Measurements from ENCODE around the gene NINJ1.

DNA sequence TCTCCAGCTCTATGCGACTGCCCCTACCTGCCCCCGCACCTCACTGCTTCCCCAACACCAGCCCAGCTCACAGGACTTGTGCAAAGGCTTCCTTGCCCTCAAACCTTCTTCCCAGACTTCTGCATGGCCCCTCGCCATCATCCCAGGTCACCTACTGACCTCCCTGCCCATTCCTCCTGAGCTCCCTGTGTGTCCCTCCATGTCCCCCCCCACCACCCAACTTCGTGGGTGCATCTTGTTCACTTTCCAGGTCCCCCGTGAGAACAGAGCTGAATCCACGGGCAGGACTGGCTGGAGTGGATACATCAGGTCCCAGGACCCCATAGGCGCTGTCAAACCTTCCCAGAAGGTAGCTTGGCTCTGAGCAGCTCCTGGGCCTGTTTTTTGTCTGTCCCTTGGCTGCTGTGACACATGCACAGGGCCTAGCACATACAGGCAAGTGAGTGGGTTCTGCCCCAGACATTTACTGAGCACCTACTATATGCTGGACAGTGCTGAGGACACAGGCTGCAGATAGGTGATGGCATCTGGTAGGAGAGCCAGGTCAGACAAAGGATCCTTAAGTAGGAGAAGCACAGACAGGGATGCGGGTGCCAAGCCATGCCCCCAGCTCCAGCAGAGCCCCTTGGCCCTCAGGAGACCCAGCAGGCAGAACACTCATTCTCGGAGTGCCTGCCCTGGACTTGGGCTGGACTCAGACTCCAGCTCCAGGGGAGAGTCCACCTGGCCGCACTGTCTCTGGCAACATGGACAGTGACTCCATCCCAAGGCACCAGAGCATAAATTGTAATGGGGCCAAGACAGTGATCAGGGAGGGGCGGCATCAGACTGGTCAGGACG lies 15.0 kb downstream of the NINJ1 start:
- TF ChIP-seq, protein P1, sequence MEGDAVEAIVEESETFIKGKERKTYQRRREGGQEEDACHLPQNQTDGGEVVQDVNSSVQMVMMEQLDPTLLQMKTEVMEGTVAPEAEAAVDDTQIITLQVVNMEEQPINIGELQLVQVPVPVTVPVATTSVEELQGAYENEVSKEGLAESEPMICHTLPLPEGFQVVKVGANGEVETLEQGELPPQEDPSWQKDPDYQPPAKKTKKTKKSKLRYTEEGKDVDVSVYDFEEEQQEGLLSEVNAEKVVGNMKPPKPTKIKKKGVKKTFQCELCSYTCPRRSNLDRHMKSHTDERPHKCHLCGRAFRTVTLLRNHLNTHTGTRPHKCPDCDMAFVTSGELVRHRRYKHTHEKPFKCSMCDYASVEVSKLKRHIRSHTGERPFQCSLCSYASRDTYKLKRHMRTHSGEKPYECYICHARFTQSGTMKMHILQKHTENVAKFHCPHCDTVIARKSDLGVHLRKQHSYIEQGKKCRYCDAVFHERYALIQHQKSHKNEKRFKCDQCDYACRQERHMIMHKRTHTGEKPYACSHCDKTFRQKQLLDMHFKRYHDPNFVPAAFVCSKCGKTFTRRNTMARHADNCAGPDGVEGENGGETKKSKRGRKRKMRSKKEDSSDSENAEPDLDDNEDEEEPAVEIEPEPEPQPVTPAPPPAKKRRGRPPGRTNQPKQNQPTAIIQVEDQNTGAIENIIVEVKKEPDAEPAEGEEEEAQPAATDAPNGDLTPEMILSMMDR (IDR thresholded peaks at IDR 0.05): no peak
- TF ChIP-seq POLR2AphosphoS5 (IDR thresholded peaks at IDR 0.05; ENCODE audit: low read depth, low read length) (no peak), SIN3A (IDR thresholded peaks at IDR 0.05; ENCODE audit: borderline replicate concordance, insufficient read depth, low read depth, low read length) (no peak)
- TF ChIP-seq, protein P2, sequence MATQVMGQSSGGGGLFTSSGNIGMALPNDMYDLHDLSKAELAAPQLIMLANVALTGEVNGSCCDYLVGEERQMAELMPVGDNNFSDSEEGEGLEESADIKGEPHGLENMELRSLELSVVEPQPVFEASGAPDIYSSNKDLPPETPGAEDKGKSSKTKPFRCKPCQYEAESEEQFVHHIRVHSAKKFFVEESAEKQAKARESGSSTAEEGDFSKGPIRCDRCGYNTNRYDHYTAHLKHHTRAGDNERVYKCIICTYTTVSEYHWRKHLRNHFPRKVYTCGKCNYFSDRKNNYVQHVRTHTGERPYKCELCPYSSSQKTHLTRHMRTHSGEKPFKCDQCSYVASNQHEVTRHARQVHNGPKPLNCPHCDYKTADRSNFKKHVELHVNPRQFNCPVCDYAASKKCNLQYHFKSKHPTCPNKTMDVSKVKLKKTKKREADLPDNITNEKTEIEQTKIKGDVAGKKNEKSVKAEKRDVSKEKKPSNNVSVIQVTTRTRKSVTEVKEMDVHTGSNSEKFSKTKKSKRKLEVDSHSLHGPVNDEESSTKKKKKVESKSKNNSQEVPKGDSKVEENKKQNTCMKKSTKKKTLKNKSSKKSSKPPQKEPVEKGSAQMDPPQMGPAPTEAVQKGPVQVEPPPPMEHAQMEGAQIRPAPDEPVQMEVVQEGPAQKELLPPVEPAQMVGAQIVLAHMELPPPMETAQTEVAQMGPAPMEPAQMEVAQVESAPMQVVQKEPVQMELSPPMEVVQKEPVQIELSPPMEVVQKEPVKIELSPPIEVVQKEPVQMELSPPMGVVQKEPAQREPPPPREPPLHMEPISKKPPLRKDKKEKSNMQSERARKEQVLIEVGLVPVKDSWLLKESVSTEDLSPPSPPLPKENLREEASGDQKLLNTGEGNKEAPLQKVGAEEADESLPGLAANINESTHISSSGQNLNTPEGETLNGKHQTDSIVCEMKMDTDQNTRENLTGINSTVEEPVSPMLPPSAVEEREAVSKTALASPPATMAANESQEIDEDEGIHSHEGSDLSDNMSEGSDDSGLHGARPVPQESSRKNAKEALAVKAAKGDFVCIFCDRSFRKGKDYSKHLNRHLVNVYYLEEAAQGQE (IDR thresholded peaks at IDR 0.05; ENCODE audit: insufficient read depth in 1 of 2, low read depth in 2 of 2, low read length in 1 of 2): no peak
